AG10803 (cell line): Measurements from ENCODE around the gene AHRR.
"Not testable (repeated sequence)": the region's sequence is repeated elsewhere in the genome, so short reads cannot be mapped to it uniquely, and the experiment has no call there.

Experiments
- DNase-seq: peaks from one replicate; pipeline ENCODE4 v3.0.0; 2010; ENCODE audit warnings: low read depth
- H3K4me3 ChIP-seq: 2 replicates; pipeline ENCODE4 v1.5.1; 2011; ENCODE audit warnings: mild to moderate bottlenecking, low read length, control low read depth
- TF ChIP-seq, protein P1 (sequence below): conservative IDR thresholded peaks from 2 replicates; pipeline ENCODE4 v1.5.1; 2011; ENCODE audit warnings: mild to moderate bottlenecking, low read length, control low read depth, inconsistent platforms

AHRR gene

DNA sequence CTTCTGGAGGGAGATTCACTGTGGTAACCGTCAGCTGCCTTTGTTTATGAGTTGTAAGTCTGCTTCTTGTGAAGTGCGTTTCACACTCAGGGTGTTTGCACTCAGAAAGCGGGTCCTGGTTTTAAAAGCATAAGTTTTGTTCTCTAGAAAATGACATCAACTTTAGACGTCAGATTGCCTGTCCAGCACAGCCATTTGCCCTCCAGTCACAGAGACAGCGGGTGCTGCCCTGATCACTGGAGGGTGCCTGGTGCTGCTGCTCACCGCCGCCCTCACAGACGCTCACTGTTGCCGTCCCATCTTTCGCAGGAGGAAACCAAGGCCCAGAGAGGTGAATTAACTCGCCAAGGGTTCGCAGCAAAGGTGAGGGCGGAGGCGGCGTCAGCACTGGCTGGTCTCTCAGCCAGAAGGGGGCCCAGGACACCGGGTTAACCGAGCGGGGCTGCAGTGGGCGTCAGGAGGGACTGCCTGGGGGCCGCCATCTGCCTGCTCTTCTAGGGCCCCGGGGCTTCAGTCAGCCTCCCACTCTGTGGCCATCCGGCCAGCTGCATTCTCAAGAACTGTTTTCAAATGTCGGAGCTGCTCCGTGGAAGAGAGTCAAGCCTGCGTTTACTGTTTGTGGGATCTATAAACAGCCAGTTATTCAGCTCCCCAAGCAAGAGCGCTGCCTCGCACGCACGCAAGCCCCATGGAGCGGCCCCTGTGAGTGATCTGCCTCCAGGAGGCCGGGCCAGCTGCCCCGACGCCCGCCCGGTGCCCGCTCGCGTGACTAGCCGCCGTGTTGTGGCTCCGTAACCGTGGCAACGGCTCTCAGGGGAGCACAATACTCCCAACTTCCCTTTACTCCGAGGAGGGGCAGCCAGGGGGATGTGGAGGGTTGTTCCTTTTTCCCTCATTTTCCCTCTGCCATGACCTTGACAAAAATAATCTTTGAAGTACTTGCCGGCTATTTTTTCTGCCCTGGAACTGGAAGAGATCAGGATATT is 78.1 kb downstream of the AHRR start:
- H3K4me3 ChIP-seq: peak overlapping the region; percentile 47
- TF ChIP-seq, protein P1, sequence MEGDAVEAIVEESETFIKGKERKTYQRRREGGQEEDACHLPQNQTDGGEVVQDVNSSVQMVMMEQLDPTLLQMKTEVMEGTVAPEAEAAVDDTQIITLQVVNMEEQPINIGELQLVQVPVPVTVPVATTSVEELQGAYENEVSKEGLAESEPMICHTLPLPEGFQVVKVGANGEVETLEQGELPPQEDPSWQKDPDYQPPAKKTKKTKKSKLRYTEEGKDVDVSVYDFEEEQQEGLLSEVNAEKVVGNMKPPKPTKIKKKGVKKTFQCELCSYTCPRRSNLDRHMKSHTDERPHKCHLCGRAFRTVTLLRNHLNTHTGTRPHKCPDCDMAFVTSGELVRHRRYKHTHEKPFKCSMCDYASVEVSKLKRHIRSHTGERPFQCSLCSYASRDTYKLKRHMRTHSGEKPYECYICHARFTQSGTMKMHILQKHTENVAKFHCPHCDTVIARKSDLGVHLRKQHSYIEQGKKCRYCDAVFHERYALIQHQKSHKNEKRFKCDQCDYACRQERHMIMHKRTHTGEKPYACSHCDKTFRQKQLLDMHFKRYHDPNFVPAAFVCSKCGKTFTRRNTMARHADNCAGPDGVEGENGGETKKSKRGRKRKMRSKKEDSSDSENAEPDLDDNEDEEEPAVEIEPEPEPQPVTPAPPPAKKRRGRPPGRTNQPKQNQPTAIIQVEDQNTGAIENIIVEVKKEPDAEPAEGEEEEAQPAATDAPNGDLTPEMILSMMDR: no peak; the same call in none of the 2 replicates
- DNase-seq: peak; percentile 99

DNA sequence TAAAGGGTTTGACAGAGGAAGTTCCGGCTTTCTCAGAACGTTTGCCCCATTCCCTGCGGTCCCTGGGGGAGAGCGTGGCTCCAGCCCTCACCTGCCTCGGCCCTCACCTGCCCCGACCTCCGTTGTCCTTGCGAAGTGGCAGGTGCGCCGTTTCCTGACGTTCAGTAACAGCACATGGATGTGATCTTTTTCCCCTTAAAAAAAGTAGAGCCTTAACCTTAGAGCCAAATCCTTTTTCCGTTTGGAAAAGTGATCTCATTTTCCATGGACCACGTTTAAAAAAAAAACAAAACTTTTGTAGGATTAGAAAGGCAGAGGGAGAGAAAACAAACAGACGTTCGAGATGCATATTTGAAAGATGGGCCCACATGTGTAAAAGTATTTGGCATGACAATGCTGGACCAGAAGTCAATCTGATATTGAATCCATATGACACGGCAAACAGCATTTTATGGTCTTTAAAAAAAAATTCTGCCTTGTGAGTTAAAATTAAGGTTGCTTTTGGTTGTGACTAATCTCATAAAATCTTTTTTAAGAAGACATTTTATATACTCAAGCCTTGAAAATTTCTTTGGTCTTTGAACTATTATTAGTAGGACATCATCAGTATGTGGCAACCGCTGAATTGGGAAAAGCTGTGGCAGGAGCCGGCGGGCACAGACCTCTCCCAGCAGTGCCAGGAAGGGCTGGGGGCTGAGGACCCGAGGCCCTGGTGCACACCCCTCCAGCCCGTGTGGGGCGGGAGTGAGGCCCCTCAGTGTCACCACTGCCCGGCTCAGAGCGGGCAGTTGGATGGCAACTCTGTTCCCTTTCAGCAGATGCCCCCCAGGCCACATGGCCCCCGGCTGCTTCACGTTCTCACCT is 79.0 kb downstream of the AHRR start:
- peak; percentile 99 for DNase-seq
- H3K4me3 ChIP-seq: peak overlapping the region; percentile 47
- TF ChIP-seq, protein P1: no peak

DNA sequence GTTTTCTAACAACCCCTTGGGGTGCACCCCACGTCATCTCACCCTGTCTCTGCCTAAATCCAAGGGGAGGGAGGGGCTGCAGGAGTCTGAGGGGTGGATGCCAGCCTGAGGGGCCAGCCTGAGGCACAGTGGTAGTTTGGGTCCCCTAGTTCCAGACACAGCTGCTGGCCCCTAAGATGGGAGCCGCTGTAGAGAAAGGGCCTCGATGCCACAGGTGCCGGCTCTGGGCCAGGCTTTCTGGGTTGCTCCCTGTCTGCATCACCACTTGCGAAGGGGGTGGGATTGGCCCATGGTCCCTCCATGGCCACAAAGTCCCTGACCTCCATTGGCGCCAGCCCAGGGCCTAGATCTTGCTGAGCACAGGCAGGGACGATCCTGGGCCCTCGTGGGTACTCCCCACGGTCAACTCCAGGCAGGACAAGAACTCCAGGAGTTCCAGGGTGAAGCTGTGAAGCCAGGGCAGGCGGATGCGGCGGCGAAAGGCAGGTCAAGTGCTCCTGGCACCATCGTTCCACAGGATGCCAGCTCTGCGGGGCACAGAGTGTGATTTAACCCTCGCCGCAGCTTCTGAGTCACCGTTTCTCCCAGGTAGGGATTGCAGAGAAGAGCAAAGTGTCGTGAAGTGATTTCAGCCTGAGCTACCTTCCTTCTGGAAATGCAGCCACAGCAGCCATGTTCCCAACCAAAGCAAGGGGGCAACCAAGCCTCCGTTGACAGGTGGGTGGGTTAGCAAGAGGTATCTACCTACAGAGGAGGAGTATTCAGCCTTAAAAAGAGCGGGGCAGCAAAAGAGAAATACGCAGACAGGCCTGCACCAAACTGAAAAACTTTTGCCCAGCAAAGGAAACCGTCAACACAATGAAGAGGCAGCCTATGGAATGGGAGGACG is 79.9 kb downstream of the AHRR start:
- no peak overlapping the region for H3K4me3 ChIP-seq
- DNase-seq: no peak
- TF ChIP-seq, protein P1: no peak

DNA sequence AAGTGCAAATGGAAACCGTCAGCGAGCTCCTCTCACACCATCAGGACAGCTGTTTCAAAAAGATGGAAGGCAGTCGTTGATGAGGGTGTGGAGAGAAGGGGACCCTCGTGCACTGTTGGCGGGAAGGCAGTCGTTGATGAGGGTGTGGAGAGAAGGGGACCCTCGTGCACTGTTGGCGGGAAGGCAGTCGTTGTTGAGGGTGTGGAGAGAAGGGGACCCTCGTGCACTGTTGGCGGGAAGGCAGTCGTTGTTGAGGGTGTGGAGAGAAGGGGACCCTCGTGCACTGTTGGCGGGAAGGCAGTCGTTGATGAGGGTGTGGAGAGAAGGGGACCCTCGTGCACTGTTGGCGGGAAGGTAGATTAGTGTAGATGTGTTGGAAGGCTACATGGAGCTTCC is 80.7 kb downstream of the AHRR start:
- not testable (repeated sequence) for H3K4me3 ChIP-seq, DNase-seq

DNA sequence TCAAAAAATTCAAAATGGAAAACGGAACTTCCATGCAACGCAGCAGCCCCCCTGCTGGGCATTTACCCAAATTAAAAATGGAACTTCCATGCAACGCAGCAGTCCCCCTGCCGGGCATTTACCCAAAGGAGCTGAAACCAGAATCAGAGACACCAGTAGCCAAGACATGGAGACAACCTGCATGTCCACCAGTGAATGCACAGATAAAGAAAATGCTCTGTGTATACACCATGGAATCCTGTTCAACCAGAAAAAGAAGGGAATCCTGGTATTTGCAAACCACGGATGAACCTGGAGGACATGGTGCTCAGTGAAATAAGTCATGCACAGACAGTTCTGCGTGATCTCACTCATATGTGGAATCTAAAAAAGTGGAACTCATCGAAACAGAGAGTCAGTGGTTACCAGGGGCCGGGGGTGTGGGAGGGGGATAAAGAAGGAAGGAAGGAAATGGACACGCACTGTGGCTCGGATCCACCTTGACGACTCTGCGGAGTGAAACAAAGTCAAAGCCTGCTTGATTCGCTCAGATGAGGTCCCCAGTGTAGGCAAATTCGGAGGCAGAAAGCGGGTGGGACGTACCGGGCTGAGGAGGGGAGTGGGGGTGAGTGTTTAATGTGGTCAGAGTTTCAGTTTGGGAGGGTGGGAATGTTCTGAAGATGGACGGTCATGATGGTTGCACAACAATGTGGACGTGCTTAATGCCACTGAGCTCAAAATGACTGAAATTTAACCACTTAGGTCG is 81.3 kb downstream of the AHRR start:
- H3K4me3 ChIP-seq: no peak overlapping the region
- TF ChIP-seq, protein P1: no peak
- DNase-seq: no peak

DNA sequence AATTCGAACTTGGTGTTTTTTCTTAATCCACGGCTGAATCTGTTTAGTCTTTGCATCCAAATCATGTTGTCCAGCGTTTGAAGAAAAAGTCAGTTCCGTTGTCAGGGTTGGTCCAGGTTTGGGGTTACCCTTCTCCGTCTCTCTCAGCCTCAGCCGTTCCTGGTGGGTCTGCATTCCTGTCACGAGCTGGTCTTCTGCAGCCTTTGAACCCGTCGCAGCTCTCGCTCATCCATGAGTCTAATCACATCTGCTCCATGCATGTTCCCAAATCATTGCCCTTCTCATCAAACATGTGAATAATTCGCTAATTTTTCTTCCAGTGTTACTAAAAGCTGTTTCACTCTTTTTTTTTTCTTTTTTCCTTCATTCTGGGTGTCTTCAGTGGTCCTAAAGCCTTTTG is 82.5 kb downstream of the AHRR start:
- no peak overlapping the region for H3K4me3 ChIP-seq
- TF ChIP-seq, protein P1: no peak
- no peak for DNase-seq
